GM12878 (cell line): ENCODE data around the gene AURKA. TPM values are rescaled to one million over a fixed set of nuclear protein-coding genes. Genes with fewer than 3 reads are reported as not detected.

ENCODE experiments used
- ATAC-seq: fragments of 200-7000 bp; cut with Tn5 transposase; 3 replicates; pipeline ENCODE4 v1.9.1; 2020; ENCODE audit warnings: mild to moderate bottlenecking, moderate library complexity
- BruUV-seq: library from RNA; stranded (reverse); fragments of 400-500 nt; replicated peaks from 2 replicates; lab custom pipeline; 2021; lab: Mats Ljungman, UMichigan
- CTCF ChIA-PET: fragments of 300-600 bp; sonication (Branson Sonifier 250); formaldehyde crosslinking; extraction: SDS; loops from one replicate; lab custom pipeline; 2021; ENCODE audit warnings: inconsistent platforms; lab: Yijun Ruan, JAX
- POLR2A ChIA-PET: fragments of 350-600 bp; formaldehyde crosslinking; extraction: SDS; loops from one replicate; lab custom pipeline; 2021; ENCODE audit warnings: inconsistent platforms; lab: Charles Lee
- RAD21 ChIA-PET: fragments of 300-600 bp; sonication (Branson Sonifier 250); formaldehyde crosslinking; loops from one replicate; lab custom pipeline; 2023; ENCODE audit warnings: antibody characterized with exemption; ENCODE audit not compliant: unreplicated experiment; lab: Charles Lee
- SMC1A ChIA-PET: fragments of 300-600 bp; sonication (Branson Sonifier 250); formaldehyde crosslinking; loops from one replicate; lab custom pipeline; 2023; ENCODE audit not compliant: unreplicated experiment, uncharacterized antibody; lab: Charles Lee
- DNase-seq: peaks from one replicate; pipeline ENCODE4 v3.0.0-alpha.2; 2011; ENCODE audit warnings: low read depth, low spot score
- FAIRE-seq: peaks from 3 replicates; lab custom pipeline; 2011; peaks lifted over from hg19 to GRCh38; lab: Jason Lieb, UNC
- H2AFZ ChIP-seq: 2 replicates; pipeline ENCODE4 v1.6.0; 2011; ENCODE audit warnings: low read depth, low read length, control low read depth; ENCODE audit not compliant: control insufficient read depth
- H3K27ac ChIP-seq: 2 replicates; pipeline ENCODE4 v1.5.1; 2011; ENCODE audit warnings: control low read depth; ENCODE audit not compliant: control insufficient read depth, insufficient read depth
- H3K27me3 ChIP-seq, 2 experiments: replicated peaks in 1 of 2; 2 replicates each; pipeline versions ENCODE4 v1.6.0 to v1.6.1; 2011; ENCODE audit warnings: low read length in 1 of 2; ENCODE audit not compliant: control insufficient read depth in 2 of 2, insufficient read depth in 2 of 2
- H3K36me3 ChIP-seq, 2 experiments: 2 replicates each; pipeline ENCODE4 v1.5.1; 2011; ENCODE audit warnings: low read length in 1 of 2; ENCODE audit not compliant: control insufficient read depth in 2 of 2, insufficient read depth in 2 of 2
- H3K4me1 ChIP-seq: 2 replicates; pipeline ENCODE4 v1.6.1; 2011; ENCODE audit warnings: mild to moderate bottlenecking, low read length, moderate library complexity, mixed read lengths; ENCODE audit not compliant: control insufficient read depth, insufficient read depth
- H3K4me2 ChIP-seq: 2 replicates; pipeline ENCODE4 v1.6.0; 2011; ENCODE audit warnings: control low read depth; ENCODE audit not compliant: control insufficient read depth, insufficient read depth
- H3K4me3 ChIP-seq: fragments of 200-600 bp; sonication (generic); 2 replicates; pipeline ENCODE4 v1.5.1; 2016
- H3K79me2 ChIP-seq: 2 replicates; pipeline ENCODE4 v1.6.0; 2011; ENCODE audit warnings: low read length; ENCODE audit not compliant: control insufficient read depth, insufficient read depth
- H3K9ac ChIP-seq: 2 replicates; pipeline ENCODE4 v1.8.0; 2011; ENCODE audit warnings: low read length, control low read depth, mixed read lengths; ENCODE audit not compliant: control insufficient read depth, insufficient read depth
- H3K9me3 ChIP-seq: replicated peaks from 3 replicates; pipeline ENCODE4 v1.5.1; 2011; ENCODE audit warnings: mild to moderate bottlenecking, low read length; ENCODE audit not compliant: control insufficient read depth, insufficient read depth
- H4K20me1 ChIP-seq: 2 replicates; pipeline ENCODE4 v1.6.0; 2011; ENCODE audit not compliant: control insufficient read depth, insufficient read depth
- IRF4 ChIP-seq: IDR thresholded peaks from 2 replicates; pipeline ENCODE4 v1.6.1; 2011; ENCODE audit warnings: low read depth, low read length
- NFYA ChIP-seq: IDR thresholded peaks from 2 replicates; pipeline ENCODE4 v1.6.1; 2011; ENCODE audit warnings: low read depth, mild to moderate bottlenecking, low read length, improper control_type of control experiment, borderline replicate concordance
- NFYB ChIP-seq: IDR thresholded peaks from 2 replicates; pipeline ENCODE4 v1.6.1; 2011; ENCODE audit warnings: low read depth, mild to moderate bottlenecking, low read length, improper control_type of control experiment, moderate library complexity; ENCODE audit not compliant: insufficient read depth
- NR2C1 ChIP-seq: fragments of 450-650 bp; IDR thresholded peaks from 2 replicates; pipeline ENCODE4 v1.6.1; 2017; ENCODE audit warnings: antibody characterized with exemption, mild to moderate bottlenecking, moderate library complexity
- POLR2AphosphoS5 ChIP-seq: IDR thresholded peaks from 2 replicates; pipeline ENCODE4 v1.6.1; 2011; ENCODE audit warnings: mild to moderate bottlenecking, low read length, inconsistent platforms
- SMAD5 ChIP-seq: IDR thresholded peaks from 2 replicates; pipeline ENCODE4 v1.6.1; 2016; ENCODE audit warnings: antibody characterized with exemption, low read depth
- ZBTB11 ChIP-seq: fragments of 450-650 bp; formaldehyde crosslinking; IDR thresholded peaks from 2 replicates; pipeline ENCODE4 v1.5.0; 2022; ENCODE audit warnings: mild to moderate bottlenecking, missing genetic modification characterization
- ZNF24 ChIP-seq: fragments of 450-650 bp; IDR thresholded peaks from 2 replicates; pipeline ENCODE4 v1.6.1; 2017; ENCODE audit warnings: antibody characterized with exemption, mild to moderate bottlenecking
- ZNF274 ChIP-seq: IDR thresholded peaks from one replicate; pipeline ENCODE4 v1.8.0; 2011; ENCODE audit not compliant: insufficient read length, insufficient read depth
- ZNF384 ChIP-seq: IDR thresholded peaks from 2 replicates; pipeline ENCODE4 v1.6.1; 2012; ENCODE audit warnings: low read depth, mild to moderate bottlenecking, low read length, improper control_type of control experiment, borderline replicate concordance
- ZNF622 ChIP-seq: fragments of 450-650 bp; IDR thresholded peaks from 2 replicates; pipeline ENCODE4 v1.6.1; 2017; ENCODE audit warnings: mild to moderate bottlenecking, inconsistent platforms
- ZZZ3 ChIP-seq: IDR thresholded peaks from 2 replicates; pipeline ENCODE4 v1.6.1; 2011; ENCODE audit warnings: low read depth; ENCODE audit not compliant: control insufficient read depth, insufficient read length
- WGBS: methylation state at CpG from one replicate; pipeline ENCODE4 v1.1.6; 2016; ENCODE audit warnings: low lambda C conversion rate; ENCODE audit not compliant: insufficient replicate concordance, insufficient coverage; ENCODE audit errors: missing lambda C conversion rate; 5-methylcytosine and 5-hydroxymethylcytosine counted together
- in situ Hi-C: fragments of 300-500 bp; cut with MboI; formaldehyde crosslinking; loops from 9 replicates; pipeline ENCODE4 v1.14.3; 2018; ENCODE audit warnings: mixed read lengths
- intact Hi-C: fragments of 100-400 bp; cut with micrococcal nuclease; formaldehyde crosslinking; loops from one replicate; pipeline ENCODE4 v1.14.2; 2022; ENCODE audit not compliant: unreplicated experiment
- polyA plus RNA-seq, 11 experiments: library from polyadenylated mRNA; depleted of rRNA in 4 of 11; unstranded in 6 of 11; stranded (reverse) in 5 of 11; fragments of >200 nt; fragmentation: Nextera tagmentation in 4 of 11; fragmentation: Illumina TruSeq in 1 of 11; extraction: Ambion mirVana in 4 of 11; extraction: Trizol in 1 of 11; gene quantifications; 1 replicate in 1 of 11; 2 replicates in 10 of 11; pipeline versions ENCODE4 v1.2.1 to v1.2.3, GENCODE V29; 2011 to 2016; ENCODE audit warnings: inconsistent platforms in 2 of 11, missing spikeins in 2 of 11, low read depth in 1 of 11
- total RNA-seq, 4 experiments: library from RNA; depleted of rRNA in 3 of 4; stranded (reverse); fragments of >200 nt in 3 of 4; fragmentation: Illumina TruSeq in 1 of 4; extraction: Trizol in 1 of 4; gene quantifications; 2 replicates each; pipeline versions ENCODE4 v1.2.1 to v1.2.3, GENCODE V29; 2013 to 2021

AURKA gene
- total and polyA plus RNA-seq, 10 of the 15 experiments (the other 5 are each of a cell fraction or from before 2014, with no cell fraction given), result 57.3 to 122 (median 73.4) TPM

DNA sequence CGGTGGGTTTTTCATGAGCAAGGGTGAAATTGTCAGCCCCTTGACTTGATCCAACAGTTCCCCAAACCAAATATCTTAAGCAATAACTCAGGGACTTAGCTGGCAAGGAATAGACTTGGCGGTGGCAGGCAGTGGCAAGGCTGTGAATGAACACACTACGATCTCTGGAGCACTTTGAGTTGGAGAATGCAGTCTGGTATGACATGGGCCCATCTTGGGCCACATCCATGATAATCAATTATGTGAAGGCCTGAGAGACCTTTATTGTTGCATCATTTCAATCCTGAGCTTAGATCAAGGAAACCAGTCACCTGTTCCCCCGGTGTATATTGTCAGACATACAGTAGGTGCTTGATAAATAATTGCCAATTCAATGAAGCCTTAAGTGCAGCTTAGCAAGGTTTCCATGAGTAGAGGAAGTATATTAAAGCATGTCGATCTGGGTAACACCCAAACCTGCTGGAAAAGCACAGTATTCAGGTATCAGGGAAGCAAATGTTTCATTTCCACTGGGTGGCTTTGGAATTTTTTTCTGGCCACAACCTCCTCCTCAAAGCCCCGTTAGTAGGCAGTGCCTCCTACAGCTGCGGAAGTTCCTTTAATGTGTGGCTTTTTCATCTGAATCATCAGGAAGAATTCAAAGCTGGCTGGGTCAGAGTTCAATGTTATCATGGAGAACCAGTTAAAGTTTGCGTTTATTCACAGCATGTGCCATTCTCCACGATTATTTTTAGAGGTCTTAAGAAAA lies 30.2 kb upstream of the AURKA start:
- in situ Hi-C loops, result no loop called here

DNA sequence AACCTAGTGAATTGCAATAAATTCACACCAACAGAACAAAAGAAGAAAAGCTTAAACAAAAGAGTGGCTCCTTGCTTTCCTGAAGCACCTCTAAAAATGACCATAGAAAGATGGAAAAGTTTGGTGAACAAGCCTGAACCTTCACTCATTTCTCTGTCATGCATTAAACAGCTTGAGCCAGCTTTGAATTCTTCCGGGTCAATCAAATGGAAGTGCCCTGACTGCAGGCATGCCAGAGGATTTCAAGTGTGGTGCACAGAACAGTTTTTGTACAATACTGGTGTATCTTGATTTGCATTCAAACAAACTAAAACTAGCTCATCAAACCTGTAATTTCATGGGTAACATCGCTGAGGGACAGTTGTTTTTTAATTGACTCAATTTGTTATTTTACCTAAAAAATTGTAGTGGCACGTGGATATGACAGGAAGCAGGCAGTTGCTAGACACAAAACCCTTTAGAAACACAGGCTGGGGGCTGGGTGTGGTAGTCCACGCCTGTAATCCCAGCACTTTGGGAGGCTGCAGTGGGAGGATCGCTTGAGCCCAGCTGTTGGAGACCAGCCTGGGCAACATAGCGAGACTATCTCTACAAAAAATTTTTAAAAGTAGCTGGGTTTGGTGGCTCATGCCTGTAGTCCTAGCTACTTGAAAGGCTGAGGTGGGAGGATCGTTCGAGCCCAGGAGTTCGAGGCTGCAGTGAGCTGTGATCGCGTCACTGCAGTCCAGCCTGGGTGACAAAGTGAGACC lies 29.1 kb upstream of the AURKA start:
- Histone ChIP-seq H4K20me1 (no peaks in the 10 kb centered on the region), H3K9me3 (no peaks in the 10 kb centered on the region), H3K27ac (no peak overlapping the region), H3K4me2 (no peak overlapping the region), H3K4me1 (peaks cover 4% of the 10 kb centered on the region), H3K9ac (no peak overlapping the region), H3K4me3 (no peak overlapping the region), H3K27me3 (no peaks in the 10 kb centered on the region), H2AFZ (no peak overlapping the region), H3K36me3 (no peaks in the 10 kb centered on the region), H3K79me2 (no peaks in the 10 kb centered on the region)
- ChIA-PET CTCF (interaction anchor here (0.9 to 1.9 kb wide), 2 partner anchors 33 to 45 kb away, joined by 3 to 5 read pairs; no protein-coding TSS in a partner anchor), POLR2A (no interaction called here), SMC1A (interaction anchor here (1.7 to 1.8 kb wide), 2 partner anchors 9 to 42 kb away, joined by 5 to 6 read pairs; partner anchors contain the start of gene CASS4), RAD21 (interaction anchor here (1.6 kb wide), 1 partner anchor 24 kb away, joined by 3 read pairs; no protein-coding TSS in a partner anchor)
- no peak for FAIRE-seq
- no TSS peak for BruUV-seq
- in situ Hi-C loops, result no loop called here
- ATAC-seq, result no peak
- no peak for DNase-seq
- intact Hi-C loops, result no loop called here
- WGBS, result 75% methylated on average over 11 of the region's 11 CpGs
- TF ChIP-seq ZNF622, result no peak
- TF ChIP-seq IRF4, result no peak
- no peak for TF ChIP-seq NFYA
- TF ChIP-seq ZBTB11 (CRISPR knock-in tag), result no peak
- TF ChIP-seq ZNF274, result no peak
- no peak for TF ChIP-seq SMAD5

More for the DNA sequence above, 30.2 kb upstream of the AURKA start:
- Histone ChIP-seq H3K27me3 (no peaks in the 10 kb centered on the region), H3K79me2 (no peaks in the 10 kb centered on the region), H3K27ac (no peak overlapping the region), H3K36me3 (no peaks in the 10 kb centered on the region), H3K4me3 (no peak overlapping the region), H2AFZ (no peak overlapping the region), H3K4me2 (no peak overlapping the region), H3K9me3 (no peaks in the 10 kb centered on the region), H3K9ac (no peak overlapping the region), H3K4me1 (peaks cover 4% of the 10 kb centered on the region), H4K20me1 (no peaks in the 10 kb centered on the region)
- DNase-seq (no peak), FAIRE-seq (no peak), ATAC-seq (no peak)
- no TSS peak for BruUV-seq
- intact Hi-C loops, result no loop called here
- ChIA-PET SMC1A (interaction anchor here (1.0 to 1.8 kb wide), 3 partner anchors 10 to 41 kb away, joined by 5 to 6 read pairs (median 5); partner anchors contain the start of gene CASS4), POLR2A (no interaction called here), RAD21 (interaction anchor here (1.6 kb wide), 1 partner anchor 23 kb away, joined by 3 read pairs; no protein-coding TSS in a partner anchor), CTCF (interaction anchor here (1.9 kb wide), 1 partner anchor 32 kb away, joined by 5 read pairs; no protein-coding TSS in a partner anchor)
- TF ChIP-seq ZNF384, result no peak
- no peak for TF ChIP-seq NR2C1
- TF ChIP-seq ZNF24, result no peak
- TF ChIP-seq NFYB, result no peak
- TF ChIP-seq POLR2AphosphoS5, result no peak
- TF ChIP-seq ZZZ3, result no peak
- 45% methylated on average over 9 of the region's 9 CpGs for WGBS
